ENCODE measurements around the gene AKT1. TPM values are rescaled to one million over a fixed set of nuclear protein-coding genes. Genes with fewer than 3 reads are reported as not detected.

Gene AKT1
- total and polyA plus RNA-seq, 7 donors: 86.2 to 180 (median 116) TPM

- H3K9me3 ChIP-seq: no peaks in the 10 kb centered on the region
- TF ChIP-seq POLR2A (IDR thresholded peaks at IDR 0.05) (no peak), POLR2AphosphoS5 (IDR thresholded peaks at IDR 0.05) (no peak), EP300 (IDR thresholded peaks at IDR 0.05) (no peak)
- TF ChIP-seq, protein P1, sequence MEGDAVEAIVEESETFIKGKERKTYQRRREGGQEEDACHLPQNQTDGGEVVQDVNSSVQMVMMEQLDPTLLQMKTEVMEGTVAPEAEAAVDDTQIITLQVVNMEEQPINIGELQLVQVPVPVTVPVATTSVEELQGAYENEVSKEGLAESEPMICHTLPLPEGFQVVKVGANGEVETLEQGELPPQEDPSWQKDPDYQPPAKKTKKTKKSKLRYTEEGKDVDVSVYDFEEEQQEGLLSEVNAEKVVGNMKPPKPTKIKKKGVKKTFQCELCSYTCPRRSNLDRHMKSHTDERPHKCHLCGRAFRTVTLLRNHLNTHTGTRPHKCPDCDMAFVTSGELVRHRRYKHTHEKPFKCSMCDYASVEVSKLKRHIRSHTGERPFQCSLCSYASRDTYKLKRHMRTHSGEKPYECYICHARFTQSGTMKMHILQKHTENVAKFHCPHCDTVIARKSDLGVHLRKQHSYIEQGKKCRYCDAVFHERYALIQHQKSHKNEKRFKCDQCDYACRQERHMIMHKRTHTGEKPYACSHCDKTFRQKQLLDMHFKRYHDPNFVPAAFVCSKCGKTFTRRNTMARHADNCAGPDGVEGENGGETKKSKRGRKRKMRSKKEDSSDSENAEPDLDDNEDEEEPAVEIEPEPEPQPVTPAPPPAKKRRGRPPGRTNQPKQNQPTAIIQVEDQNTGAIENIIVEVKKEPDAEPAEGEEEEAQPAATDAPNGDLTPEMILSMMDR (IDR thresholded peaks at IDR 0.05): no peak
- no peak for DNase-seq
- H3K4me3 ChIP-seq: no peak overlapping the region
- H3K27ac ChIP-seq: no peak overlapping the region
- 94 to 95% methylated on average over 18 of the region's 18 CpGs for WGBS, 2 donors
- intact Hi-C loops (cut with DNase I): no loop called here
- H3K27me3 ChIP-seq: no peaks in the 10 kb centered on the region
- H3K36me3 ChIP-seq: no peaks in the 10 kb centered on the region
- peaks cover 0 to 20% (median 12%) of the 10 kb centered on the region in 4 donors for H3K4me1 ChIP-seq
Observed at GRCh38 chr14:104738375-104739019, 57.1 kb downstream of the AKT1 start.

DNA sequence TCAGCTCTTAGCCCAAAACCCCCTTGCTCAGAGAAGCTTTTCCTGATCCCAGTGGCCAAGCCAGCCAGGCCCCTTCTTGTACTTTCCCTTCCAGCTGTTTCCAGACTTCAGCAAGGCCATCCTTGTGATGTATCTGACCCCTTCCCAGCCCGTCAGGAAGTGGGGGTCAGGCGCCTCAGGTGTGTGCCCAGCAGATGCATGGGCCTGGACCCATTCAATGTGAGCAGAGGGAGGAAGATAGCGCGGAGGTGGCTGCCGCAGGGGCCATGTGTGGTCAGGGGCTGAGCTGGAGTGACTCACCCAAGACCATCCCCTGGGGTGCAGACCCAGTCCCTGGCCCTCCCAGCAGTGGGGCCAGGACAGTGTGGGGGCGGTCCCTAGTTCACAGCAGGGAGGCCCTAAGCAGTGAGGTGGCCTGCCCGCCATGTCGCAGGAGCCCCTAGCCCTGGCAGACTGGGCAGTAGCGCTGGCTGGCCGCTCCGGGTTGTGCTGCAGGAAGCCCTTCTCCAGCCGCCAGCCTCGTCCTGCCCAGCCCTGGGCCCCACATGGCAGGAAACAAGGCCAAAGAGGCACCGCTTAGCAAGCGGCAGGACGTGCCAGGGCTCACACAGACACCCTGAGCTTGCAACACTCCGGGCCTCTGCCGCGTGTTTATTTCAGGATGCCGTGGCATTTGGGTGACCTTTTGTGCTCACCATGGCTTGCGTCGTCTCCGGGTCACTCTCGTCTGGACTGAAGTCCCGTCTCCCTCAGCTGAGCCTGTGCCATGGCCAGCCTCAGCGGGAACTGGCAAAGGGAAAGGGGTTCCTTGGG lies 59.5 kb downstream of the AKT1 start:
- Histone ChIP-seq H3K27me3 (no peaks in the 10 kb centered on the region), H3K4me1 (peaks cover 0 to 20% (median 12%) of the 10 kb centered on the region in 4 donors), H3K36me3 (no peaks in the 10 kb centered on the region), H3K9me3 (no peaks in the 10 kb centered on the region), H3K27ac (peak overlapping the region; percentile 69 to 85 (median 74)), H3K4me3 (no peak overlapping the region)
- DNase-seq: peak; percentile 92
- intact Hi-C loops (cut with DNase I): no loop called here
- WGBS, 2 donors: 62 to 82% methylated on average over 26 of the region's 26 CpGs
- TF ChIP-seq POLR2A (IDR thresholded peaks at IDR 0.05) (no peak), POLR2AphosphoS5 (IDR thresholded peaks at IDR 0.05) (peak; percentile 62 to 74 (median 70)), EP300 (IDR thresholded peaks at IDR 0.05) (peak in 2 of 4 donors; percentile 34 to 57)
- TF ChIP-seq, protein P1 (IDR thresholded peaks at IDR 0.05): no peak

DNA sequence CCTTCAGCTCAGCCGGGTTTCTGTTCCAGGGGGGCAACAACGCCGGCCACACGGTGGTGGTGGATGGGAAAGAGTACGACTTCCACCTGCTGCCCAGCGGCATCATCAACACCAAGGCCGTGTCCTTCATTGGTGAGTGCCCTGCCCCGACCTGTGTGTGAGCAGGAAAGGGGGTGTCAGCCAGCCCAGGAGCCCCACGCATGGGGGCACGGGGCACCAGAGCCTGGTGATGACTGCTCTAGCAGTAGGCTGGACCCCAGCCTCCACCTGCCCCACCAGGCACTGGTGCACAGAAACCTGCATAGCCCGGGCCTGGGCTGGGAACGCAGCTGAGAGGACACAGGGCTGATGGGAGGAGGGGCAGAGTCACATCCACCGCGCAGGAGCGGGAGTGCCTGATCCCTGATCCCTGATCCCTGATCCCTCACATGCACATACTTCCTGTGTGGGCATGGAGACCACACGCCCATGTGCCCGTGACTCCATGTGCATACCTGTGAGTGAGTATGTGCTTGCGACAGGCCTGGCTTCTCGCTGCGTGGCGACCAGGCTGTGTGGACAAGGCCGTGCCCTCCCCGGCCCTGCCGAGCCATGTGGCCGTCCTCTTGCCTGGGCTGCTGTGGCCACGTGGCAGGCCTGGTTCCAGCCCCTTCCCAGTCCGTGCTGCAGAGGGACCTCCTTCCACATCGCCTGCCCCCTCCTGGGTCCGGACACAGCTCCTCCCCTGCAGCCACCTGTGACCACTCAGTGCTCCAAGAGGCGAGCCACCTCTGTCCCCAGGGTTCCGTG lies 60.4 kb downstream of the AKT1 start:
- Histone ChIP-seq H3K27ac (peak overlapping the region; percentile 69 to 85 (median 74)), H3K36me3 (no peaks in the 10 kb centered on the region), H3K27me3 (no peaks in the 10 kb centered on the region), H3K4me1 (peaks cover 0 to 20% (median 12%) of the 10 kb centered on the region in 4 donors), H3K4me3 (no peak overlapping the region), H3K9me3 (no peaks in the 10 kb centered on the region)
- TF ChIP-seq POLR2AphosphoS5 (IDR thresholded peaks at IDR 0.05) (no peak), EP300 (IDR thresholded peaks at IDR 0.05) (no peak)
- TF ChIP-seq, protein P1 (IDR thresholded peaks at IDR 0.05): no peak
- WGBS, 2 donors: 90 to 92% methylated on average over 31 of the region's 31 CpGs
- intact Hi-C loops (cut with DNase I): no loop called here
- no peak for DNase-seq

- 94% methylated on average over 9 of the region's 9 CpGs for WGBS, 2 donors
- Histone ChIP-seq H3K27me3 (no peaks in the 10 kb centered on the region), H3K27ac (peak overlapping the region in 1 of 4 donors; percentile 85), H3K9me3 (no peaks in the 10 kb centered on the region), H3K4me3 (no peak overlapping the region), H3K4me1 (peaks cover 0 to 20% (median 12%) of the 10 kb centered on the region in 4 donors), H3K36me3 (no peaks in the 10 kb centered on the region)
- TF ChIP-seq POLR2AphosphoS5 (IDR thresholded peaks at IDR 0.05) (no peak), EP300 (IDR thresholded peaks at IDR 0.05) (no peak), POLR2A (IDR thresholded peaks at IDR 0.05) (no peak)
- TF ChIP-seq, protein P1 (IDR thresholded peaks at IDR 0.05): no peak
- DNase-seq: no peak
- intact Hi-C loops (cut with DNase I): no loop called here
Observed at GRCh38 chr14:104734601-104734990, 61.0 kb downstream of the AKT1 start.
